K562 (cell line): ENCODE data around the gene SV2C. TPM values are rescaled to one million over a fixed set of nuclear protein-coding genes. Genes with fewer than 3 reads are reported as not detected.
A peak's percentile ranks its signal among the peaks of the same experiment; 100 is the strongest.

Experiments
- ATAC-seq: fragments of 200-7000 bp; cut with Tn5 transposase; 3 replicates; pipeline ENCODE4 v1.9.1; 2020; ENCODE audit warnings: moderate library complexity
- BruUV-seq: library from RNA; stranded (reverse); fragments of 400-500 nt; replicated peaks from 2 replicates; lab custom pipeline; 2021; lab: Mats Ljungman, UMichigan
- CTCF ChIA-PET: fragments of 300-600 bp; formaldehyde crosslinking; extraction: SDS; loops from one replicate; lab custom pipeline; 2021; ENCODE audit warnings: low intra/inter-chr PET ratio; lab: Yijun Ruan, JAX
- POLR2A ChIA-PET: fragments of 300-600, 350-650 bp; sonication (Branson Sonifier 250); formaldehyde crosslinking; extraction: SDS; loops from one replicate; lab custom pipeline; 2021; ENCODE audit warnings: antibody characterized with exemption, inconsistent platforms; lab: Yijun Ruan, JAX
- DNase-seq, 4 experiments: peaks; one replicate each; pipeline versions ENCODE4 v3.0.0 to v3.0.0-alpha.2; 2011 to 2018; ENCODE audit warnings: low spot score in 3 of 4, mixed read lengths in 3 of 4; ENCODE audit errors: extremely low read depth in 1 of 4
- FAIRE-seq: peaks from 2 replicates; lab custom pipeline; 2011; peaks lifted over from hg19 to GRCh38; lab: Jason Lieb, UNC
- H2AFZ ChIP-seq: 2 replicates; pipeline ENCODE4 v1.6.0; 2011; ENCODE audit warnings: low read depth, low read length, control low read depth, inconsistent platforms
- H3K27ac ChIP-seq: fragments of 200-600 bp; 3 replicates; pipeline ENCODE4 v1.8.0; 2011; ENCODE audit warnings: low read depth, mild to moderate bottlenecking, control low read depth, inconsistent platforms, low read length, moderate library complexity, mixed read lengths; ENCODE audit errors: extremely low read depth
- H3K27me3 ChIP-seq, 2 experiments: fragments of 300-600 bp in 1 of 2; 2 replicates in 1 of 2; 3 replicates in 1 of 2; pipeline versions ENCODE4 v1.6.0 to v1.8.0; 2011; ENCODE audit warnings: inconsistent platforms in 2 of 2, low read length in 2 of 2, mild to moderate bottlenecking in 1 of 2, mixed read lengths in 1 of 2, moderate library complexity in 1 of 2; ENCODE audit not compliant: control insufficient read depth in 2 of 2, insufficient read depth in 2 of 2
- H3K36me3 ChIP-seq: fragments of 300-600 bp; 3 replicates; pipeline ENCODE4 v1.8.0; 2011; ENCODE audit warnings: mild to moderate bottlenecking, low read length, inconsistent platforms; ENCODE audit not compliant: control insufficient read depth, insufficient read depth
- H3K4me1 ChIP-seq, 2 experiments: fragments of 200-600 bp in 1 of 2; replicated peaks in 1 of 2; 2 replicates in 1 of 2; 3 replicates in 1 of 2; pipeline versions ENCODE4 v1.5.1 to v1.8.0; 2011; ENCODE audit warnings: inconsistent platforms in 2 of 2, low read length in 2 of 2, mild to moderate bottlenecking in 1 of 2, mixed read lengths in 1 of 2, moderate library complexity in 1 of 2; ENCODE audit not compliant: control insufficient read depth in 2 of 2, insufficient read depth in 2 of 2
- H3K4me2 ChIP-seq: 2 replicates; pipeline ENCODE4 v1.6.1; 2011; ENCODE audit warnings: low read length, control low read depth, inconsistent platforms, mixed read lengths; ENCODE audit not compliant: insufficient read depth
- H3K4me3 ChIP-seq: fragments of 200-600 bp; sonication (generic), shearing (Covaris generic); 2 replicates; pipeline ENCODE4 v1.5.1; 2016; ENCODE audit warnings: control low read depth, inconsistent platforms
- H3K79me2 ChIP-seq: fragments of 200-600 bp; 3 replicates; pipeline ENCODE4 v1.8.0; 2011; ENCODE audit warnings: low read length, inconsistent platforms; ENCODE audit not compliant: control insufficient read depth, insufficient read depth
- H3K9ac ChIP-seq, 2 experiments: 2 replicates each; pipeline versions ENCODE4 v1.6.0 to v1.6.1; 2011; ENCODE audit warnings: low read depth in 2 of 2, low read length in 2 of 2, control low read depth in 1 of 2, inconsistent platforms in 1 of 2, mild to moderate bottlenecking in 1 of 2, mixed read lengths in 1 of 2; ENCODE audit not compliant: insufficient read depth in 1 of 2
- H3K9me1 ChIP-seq: one replicate; pipeline ENCODE4 v1.6.0; 2011; ENCODE audit warnings: inconsistent platforms, mild to moderate bottlenecking, low read length, moderate library complexity; ENCODE audit not compliant: control insufficient read depth, insufficient read depth
- H3K9me3 ChIP-seq: replicated peaks from 2 replicates; pipeline ENCODE4 v1.5.1; 2011; ENCODE audit warnings: low read depth, low read length, inconsistent platforms; ENCODE audit not compliant: control insufficient read depth, insufficient read depth
- H4K20me1 ChIP-seq: replicated peaks from 2 replicates; pipeline ENCODE4 v1.6.1; 2011; ENCODE audit warnings: low read length, inconsistent platforms, mixed read lengths; ENCODE audit not compliant: control insufficient read depth, insufficient read depth
- CXXC5 ChIP-seq: fragments of 250-450 bp; sonication (Bioruptor Pico); IDR thresholded peaks from 2 replicates; pipeline ENCODE4 v1.8.0; 2022; ENCODE audit warnings: inconsistent platforms, mild to moderate bottlenecking, moderate library complexity
- HCFC1 ChIP-seq: IDR thresholded peaks from 2 replicates; pipeline ENCODE4 v1.6.1; 2012; ENCODE audit warnings: low read depth, low read length, improper control_type of control experiment
- HMGN3 ChIP-seq: IDR thresholded peaks from 2 replicates; pipeline ENCODE4 v1.6.1; 2011; ENCODE audit warnings: borderline replicate concordance, low read depth, mild to moderate bottlenecking, mixed read lengths, low read length; ENCODE audit not compliant: insufficient read length; ENCODE audit errors: extremely low read depth
- HNRNPLL ChIP-seq: fragments of 200-400 bp; formaldehyde crosslinking; IDR thresholded peaks from 2 replicates; pipeline ENCODE4 v1.6.1; 2017; ENCODE audit warnings: low read length, low read depth, mild to moderate bottlenecking; ENCODE audit not compliant: poor library complexity, severe bottlenecking
- NFXL1 ChIP-seq: fragments of 450-650 bp; formaldehyde crosslinking; IDR thresholded peaks from 2 replicates; pipeline ENCODE4 v1.4.0; 2021; ENCODE audit warnings: mild to moderate bottlenecking
- NR3C1 ChIP-seq: sonication (generic); formaldehyde crosslinking; IDR thresholded peaks from 2 replicates; pipeline ENCODE4 v1.8.1; 2022; ENCODE audit warnings: missing genetic modification reagents
- PHF8 ChIP-seq: fragments of 200-600 bp; sonication (generic); IDR thresholded peaks from 2 replicates; pipeline ENCODE4 v1.6.1; 2012; ENCODE audit warnings: mixed run types, mild to moderate bottlenecking, inconsistent platforms, low read length, moderate library complexity, borderline replicate concordance
- PRPF4 ChIP-seq: fragments of 200-400 bp; formaldehyde crosslinking; IDR thresholded peaks from one replicate; pipeline ENCODE4 v1.6.1; 2017; ENCODE audit warnings: low read length, low read depth, mild to moderate bottlenecking; ENCODE audit not compliant: insufficient read depth, poor library complexity, severe bottlenecking
- SMAD4 ChIP-seq: fragments of 250-450 bp; sonication (Bioruptor Pico); conservative IDR thresholded peaks from 2 replicates; pipeline ENCODE4 v1.8.0; 2021; ENCODE audit warnings: inconsistent platforms, mild to moderate bottlenecking, moderate library complexity
- SMARCB1 ChIP-seq: IDR thresholded peaks from 2 replicates; pipeline ENCODE4 v1.6.1; 2011; ENCODE audit warnings: improper control_type of control experiment, low read depth; ENCODE audit not compliant: insufficient read length
- TAF7 ChIP-seq: fragments of 450-650 bp; IDR thresholded peaks from 2 replicates; pipeline ENCODE4 v1.6.1; 2016; ENCODE audit warnings: missing genetic modification characterization, missing compliant biosample characterization
- TOE1 ChIP-seq, 2 experiments: fragments of 450-650 bp in 1 of 2; sonication (generic) in 1 of 2; formaldehyde crosslinking in 1 of 2; IDR thresholded peaks; 2 replicates each; pipeline versions ENCODE4 v1.7.1 to v1.8.0; 2016 to 2022; ENCODE audit warnings: borderline replicate concordance in 2 of 2, mild to moderate bottlenecking in 2 of 2, antibody characterized with exemption in 1 of 2, inconsistent platforms in 1 of 2, low read depth in 1 of 2, missing genetic modification reagents in 1 of 2, moderate library complexity in 1 of 2
- ZNF3 ChIP-seq: fragments of 250-450 bp; sonication (Bioruptor Pico); IDR thresholded peaks from 2 replicates; pipeline ENCODE4 v1.5.0; 2021; ENCODE audit warnings: mild to moderate bottlenecking, moderate library complexity
- ZNF445 ChIP-seq: fragments of 250-450 bp; sonication (Bioruptor Pico); IDR thresholded peaks from 2 replicates; pipeline ENCODE4 v1.4.0; 2020; ENCODE audit warnings: low read depth, mild to moderate bottlenecking, moderate library complexity
- WGBS: fragments of 100-300 bp; shearing (Covaris generic); methylation state at CpG from one replicate; pipeline ENCODE4 v1.1.6; 2016; ENCODE audit warnings: low coverage, mixed read lengths; ENCODE audit not compliant: insufficient coverage; ENCODE audit errors: missing lambda C conversion rate; 5-methylcytosine and 5-hydroxymethylcytosine counted together
- in situ Hi-C: fragments of 300-500 bp; cut with MboI; formaldehyde crosslinking; loops from 4 replicates; pipeline ENCODE4 v1.15.0; 2018; ENCODE audit warnings: inconsistent platforms, mixed read lengths
- intact Hi-C: fragments of 100-400 bp; cut with micrococcal nuclease; formaldehyde crosslinking; loops from 2 replicates; pipeline ENCODE4 v1.14.2; 2022
- polyA plus RNA-seq, 8 experiments: library from polyadenylated mRNA; depleted of rRNA in 4 of 8; stranded (reverse) in 5 of 8; unstranded in 3 of 8; fragments of >200 nt; fragmentation: Nextera tagmentation in 2 of 8; fragmentation: Illumina TruSeq in 1 of 8; extraction: Ambion mirVana in 2 of 8; extraction: Trizol in 1 of 8; gene quantifications; 2 replicates each; pipeline versions ENCODE4 v1.2.1 to v1.2.3, GENCODE V29; 2011 to 2014; ENCODE audit warnings: inconsistent platforms in 1 of 8, missing spikeins in 1 of 8
- total RNA-seq, 7 experiments: library from RNA; depleted of rRNA in 6 of 7; stranded (reverse); fragments of >200 nt in 6 of 7; fragmentation: Illumina TruSeq in 2 of 7; extraction: Trizol in 2 of 7; gene quantifications; 2 replicates each; pipeline versions ENCODE4 v1.2.1 to v1.2.3, GENCODE V29; 2011 to 2021; ENCODE audit warnings: low replicate concordance in 1 of 7
- TF ChIP-seq, protein P1 (sequence below), 2 experiments: IDR thresholded peaks; 2 replicates each; pipeline ENCODE4 v1.6.1; 2012; ENCODE audit warnings: improper control_type of control experiment in 2 of 2, low read depth in 2 of 2, low read length in 2 of 2, borderline replicate concordance in 1 of 2
- TF ChIP-seq, protein P2 (sequence below): fragments of 450-650 bp; IDR thresholded peaks from 2 replicates; pipeline ENCODE4 v1.6.1; 2017; ENCODE audit warnings: mild to moderate bottlenecking, moderate library complexity
- TF ChIP-seq, protein P3 (sequence below), 2 experiments: fragments of 450-650 bp in 1 of 2; sonication (generic) in 1 of 2; formaldehyde crosslinking; conservative IDR thresholded peaks; 2 replicates each; pipeline versions ENCODE4 v1.4.0 to v1.8.1; 2020 to 2022; ENCODE audit warnings: mild to moderate bottlenecking in 1 of 2, missing genetic modification reagents in 1 of 2

SV2C gene
- total and polyA plus RNA-seq, 9 of the 15 experiments (the other 6 are each of a cell fraction or from before 2014, with no cell fraction given) = 0.05 TPM; not detected in 8

DNA sequence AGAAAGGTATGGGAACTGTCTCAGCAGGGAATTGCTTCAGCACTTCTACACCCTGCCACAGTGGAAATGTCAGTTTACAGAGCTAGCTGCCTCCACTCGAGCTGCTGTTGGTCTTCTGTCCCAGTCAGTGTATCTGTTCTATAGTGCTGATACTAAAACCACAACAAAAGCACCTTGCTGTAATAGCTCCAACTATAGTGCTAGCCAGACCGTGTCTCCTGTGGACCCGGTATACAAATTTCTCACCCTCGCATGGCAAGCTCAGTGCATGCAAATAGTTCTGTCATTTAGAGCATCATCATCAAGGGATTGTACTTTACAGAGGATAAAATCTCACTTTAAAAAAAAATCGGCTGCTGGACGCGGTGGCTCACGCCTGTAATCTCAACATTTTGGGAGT is 268.4 kb downstream of the SV2C start (continued):
- TF ChIP-seq HMGN3 = no peak
- no peak for TF ChIP-seq ZNF3
- TF ChIP-seq NFXL1 (CRISPR knock-in tag) = no peak
- TF ChIP-seq, all 486 proteins: peak for 0

DNA sequence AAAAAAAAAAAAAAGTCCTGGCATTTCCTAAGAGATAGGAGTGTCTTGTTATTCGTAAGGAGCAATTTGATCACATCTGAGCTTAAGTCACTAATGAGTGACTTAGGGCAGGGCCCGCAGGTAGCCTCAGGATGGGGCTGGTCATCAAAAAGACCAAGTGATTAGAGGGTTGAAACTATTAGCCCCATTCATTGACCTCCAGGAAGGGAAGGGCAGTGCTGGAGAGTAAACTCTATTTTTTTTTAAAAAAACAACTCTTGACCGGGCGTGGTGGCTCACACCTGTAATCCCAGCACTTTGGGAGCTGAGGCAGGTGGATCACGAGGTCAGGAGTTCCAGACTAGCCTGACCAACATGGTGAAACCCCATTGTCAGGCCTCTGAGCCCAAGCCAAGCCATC is 273.7 kb downstream of the SV2C start:
- CTCF ChIA-PET = no interaction called here
- no TSS peak for BruUV-seq
- FAIRE-seq = peak; percentile 11

More for the DNA sequence above, 273.7 kb downstream of the SV2C start:
- intact Hi-C loops (no loop called here), in situ Hi-C loops (no loop called here)
- Histone ChIP-seq H3K4me2 (no peak overlapping the region), H3K27me3 (no peaks in the 10 kb centered on the region), H3K79me2 (no peaks in the 10 kb centered on the region), H3K27ac (no peak overlapping the region), H2AFZ (no peak overlapping the region), H3K4me3 (no peak overlapping the region), H3K9me3 (no peaks in the 10 kb centered on the region), H3K9me1 (no peaks in the 10 kb centered on the region), H3K36me3 (no peaks in the 10 kb centered on the region), H3K9ac (no peak overlapping the region), H3K4me1 (no peaks in the 10 kb centered on the region; a peak in 2 of 5 replicates), H4K20me1 (no peaks in the 10 kb centered on the region)
- POLR2A ChIA-PET = no interaction called here
- ATAC-seq (no peak), DNase-seq (no peak)
- 48% methylated on average over 4 of the region's 5 CpGs for WGBS
- TF ChIP-seq CXXC5 (CRISPR knock-in tag) (no peak), ZNF445 (CRISPR knock-in tag) (no peak), SMARCB1 (no peak), TAF7 (no peak), PHF8 (no peak), SMAD4 (CRISPR knock-in tag) (no peak), HCFC1 (no peak), HNRNPLL (no peak), NR3C1 (CRISPR knock-in tag) (no peak), TOE1 (IDR thresholded peaks at IDR 0.05; ENCODE audit: borderline replicate concordance) (no peak), TOE1 (CRISPR knock-in tag; IDR thresholded peaks at IDR 0.05; ENCODE audit: borderline replicate concordance, low read depth) (no peak), PRPF4 (no peak)
- TF ChIP-seq, protein P1, sequence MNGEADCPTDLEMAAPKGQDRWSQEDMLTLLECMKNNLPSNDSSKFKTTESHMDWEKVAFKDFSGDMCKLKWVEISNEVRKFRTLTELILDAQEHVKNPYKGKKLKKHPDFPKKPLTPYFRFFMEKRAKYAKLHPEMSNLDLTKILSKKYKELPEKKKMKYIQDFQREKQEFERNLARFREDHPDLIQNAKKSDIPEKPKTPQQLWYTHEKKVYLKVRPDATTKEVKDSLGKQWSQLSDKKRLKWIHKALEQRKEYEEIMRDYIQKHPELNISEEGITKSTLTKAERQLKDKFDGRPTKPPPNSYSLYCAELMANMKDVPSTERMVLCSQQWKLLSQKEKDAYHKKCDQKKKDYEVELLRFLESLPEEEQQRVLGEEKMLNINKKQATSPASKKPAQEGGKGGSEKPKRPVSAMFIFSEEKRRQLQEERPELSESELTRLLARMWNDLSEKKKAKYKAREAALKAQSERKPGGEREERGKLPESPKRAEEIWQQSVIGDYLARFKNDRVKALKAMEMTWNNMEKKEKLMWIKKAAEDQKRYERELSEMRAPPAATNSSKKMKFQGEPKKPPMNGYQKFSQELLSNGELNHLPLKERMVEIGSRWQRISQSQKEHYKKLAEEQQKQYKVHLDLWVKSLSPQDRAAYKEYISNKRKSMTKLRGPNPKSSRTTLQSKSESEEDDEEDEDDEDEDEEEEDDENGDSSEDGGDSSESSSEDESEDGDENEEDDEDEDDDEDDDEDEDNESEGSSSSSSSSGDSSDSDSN (IDR thresholded peaks at IDR 0.05; ENCODE audit: borderline replicate concordance in 1 of 2, low read depth in 2 of 2, low read length in 2 of 2) = no peak
- TF ChIP-seq, protein P2, sequence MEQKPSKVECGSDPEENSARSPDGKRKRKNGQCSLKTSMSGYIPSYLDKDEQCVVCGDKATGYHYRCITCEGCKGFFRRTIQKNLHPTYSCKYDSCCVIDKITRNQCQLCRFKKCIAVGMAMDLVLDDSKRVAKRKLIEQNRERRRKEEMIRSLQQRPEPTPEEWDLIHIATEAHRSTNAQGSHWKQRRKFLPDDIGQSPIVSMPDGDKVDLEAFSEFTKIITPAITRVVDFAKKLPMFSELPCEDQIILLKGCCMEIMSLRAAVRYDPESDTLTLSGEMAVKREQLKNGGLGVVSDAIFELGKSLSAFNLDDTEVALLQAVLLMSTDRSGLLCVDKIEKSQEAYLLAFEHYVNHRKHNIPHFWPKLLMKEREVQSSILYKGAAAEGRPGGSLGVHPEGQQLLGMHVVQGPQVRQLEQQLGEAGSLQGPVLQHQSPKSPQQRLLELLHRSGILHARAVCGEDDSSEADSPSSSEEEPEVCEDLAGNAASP = no peak
- TF ChIP-seq, protein P3, sequence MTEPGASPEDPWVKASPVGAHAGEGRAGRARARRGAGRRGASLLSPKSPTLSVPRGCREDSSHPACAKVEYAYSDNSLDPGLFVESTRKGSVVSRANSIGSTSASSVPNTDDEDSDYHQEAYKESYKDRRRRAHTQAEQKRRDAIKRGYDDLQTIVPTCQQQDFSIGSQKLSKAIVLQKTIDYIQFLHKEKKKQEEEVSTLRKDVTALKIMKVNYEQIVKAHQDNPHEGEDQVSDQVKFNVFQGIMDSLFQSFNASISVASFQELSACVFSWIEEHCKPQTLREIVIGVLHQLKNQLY (CRISPR knock-in tag; conservative IDR thresholded peaks at IDR 0.05) = no peak
